Tongue (tissue), 2 donors: ENCODE data around the gene UPK3BL1. TPM values are rescaled to one million over a fixed set of nuclear protein-coding genes. Genes with fewer than 3 reads are reported as not detected.

ENCODE experiments used
- small RNA-seq: library from RNA; depleted of rRNA; stranded (forward); fragments of <200 nt; gene quantifications from one replicate; pipeline ENCODE3, GENCODE V24; 2014; ENCODE audit warnings: low replicate concordance
- total RNA-seq: library from RNA; depleted of rRNA; stranded (reverse); fragments of >200 nt; gene quantifications from one replicate; pipeline ENCODE4 v1.2.3, GENCODE V29; 2014

UPK3BL1 gene
- total RNA-seq, 1 donor from 2014 or later: 61.3 TPM

Small RNAs within 50 kb of the gene (small RNA-seq; reads per million reads assigned to genes)
- not detected for gene AC105052.3
- not detected for gene UPK3BL1

Other genes starting within 250 kb of the UPK3BL1 start
- gene PRKRIP1, start 246.4 kb downstream of the UPK3BL1 start, total RNA-seq: 35.2 TPM
- 19.8 TPM for gene ORAI2, start 209.2 kb downstream of the UPK3BL1 start, total RNA-seq
- 54.7 TPM for gene ALKBH4, start 177.9 kb downstream of the UPK3BL1 start, total RNA-seq
- gene LRWD1, start 177.8 kb downstream of the UPK3BL1 start, total RNA-seq: 12.9 TPM
- gene POLR2J, start 163.9 kb downstream of the UPK3BL1 start, total RNA-seq: 9.5 TPM
- 9.1 TPM for gene RASA4B, start 125.0 kb downstream of the UPK3BL1 start, total RNA-seq
- gene UPK3BL2, start 99.1 kb downstream of the UPK3BL1 start, total RNA-seq: 20.6 TPM
- not detected for gene SPDYE2, start 91.6 kb downstream of the UPK3BL1 start, total RNA-seq
- 22.6 TPM for gene POLR2J3, start 70.2 kb downstream of the UPK3BL1 start, total RNA-seq
- gene RASA4, start 26.0 kb downstream of the UPK3BL1 start, total RNA-seq: 37.1 TPM
- gene SPDYE2B, start 7.5 kb upstream of the UPK3BL1 start, total RNA-seq: not detected
- 6.9 TPM for gene POLR2J2, start 28.9 kb upstream of the UPK3BL1 start, total RNA-seq
- gene FAM185A, start 106.2 kb upstream of the UPK3BL1 start, total RNA-seq: 16.3 TPM